GM23338 (cell line): ENCODE results near the gene CTNND2. TPM values are rescaled to one million over a fixed set of nuclear protein-coding genes. Genes with fewer than 3 reads are reported as not detected.

Experiments
- ATAC-seq: fragments of 200-7000 bp; cut with Tn5 transposase; 3 replicates; pipeline ENCODE4 v1.9.1; 2020
- DNase-seq: peaks from one replicate; pipeline ENCODE4 v3.0.0-alpha.2; 2015; ENCODE audit warnings: low spot score
- H2AFZ ChIP-seq: fragments of 200-600 bp; sonication (generic); 2 replicates; pipeline ENCODE4 v1.8.0; 2016; ENCODE audit warnings: antibody characterized with exemption, mild to moderate bottlenecking, moderate library complexity
- H3F3A ChIP-seq: fragments of 200-600 bp; sonication (generic); replicated peaks from 2 replicates; pipeline ENCODE4 v1.8.0; 2017; ENCODE audit warnings: antibody characterized with exemption, mixed run types, low read depth
- H3K27ac ChIP-seq: fragments of 200-600 bp; sonication (generic); 2 replicates; pipeline ENCODE4 v1.6.1; 2016; ENCODE audit warnings: low read depth
- H3K27me3 ChIP-seq: fragments of 200-600 bp; sonication (generic); 2 replicates; pipeline ENCODE4 v1.8.0; 2016; ENCODE audit warnings: mild to moderate bottlenecking, mixed run types, moderate library complexity; ENCODE audit not compliant: insufficient read depth
- H3K36me3 ChIP-seq: fragments of 200-600 bp; sonication (generic); 2 replicates; pipeline ENCODE4 v1.8.0; 2016; ENCODE audit warnings: mild to moderate bottlenecking; ENCODE audit not compliant: insufficient read depth
- H3K4me1 ChIP-seq: fragments of 200-600 bp; sonication (generic); 2 replicates; pipeline ENCODE4 v1.8.0; 2016; ENCODE audit warnings: mild to moderate bottlenecking, moderate library complexity; ENCODE audit not compliant: insufficient read depth
- H3K4me2 ChIP-seq: fragments of 200-600 bp; sonication (generic); 2 replicates; pipeline ENCODE4 v1.7.1; 2017; ENCODE audit warnings: mixed run types
- H3K4me3 ChIP-seq: fragments of 200-600 bp; sonication (generic); 2 replicates; pipeline ENCODE4 v1.6.1; 2016; ENCODE audit warnings: mixed run types
- H3K79me2 ChIP-seq: fragments of 200-600 bp; sonication (generic); replicated peaks from 2 replicates; pipeline ENCODE4 v1.8.0; 2017; ENCODE audit warnings: mild to moderate bottlenecking; ENCODE audit not compliant: insufficient read depth
- H3K9me2 ChIP-seq: fragments of 200-600 bp; sonication (generic); 2 replicates; pipeline ENCODE4 v1.8.0; 2017; ENCODE audit not compliant: insufficient read depth
- H4K20me1 ChIP-seq: fragments of 200-600 bp; sonication (generic); replicated peaks from 2 replicates; pipeline ENCODE4 v1.8.0; 2017; ENCODE audit warnings: mild to moderate bottlenecking; ENCODE audit not compliant: insufficient read depth
- H3K27ac Mint-ChIP-seq: 2 replicates; pipeline ENCODE4 v1.8.0; 2020; ENCODE audit warnings: inconsistent platforms, mild to moderate bottlenecking, moderate library complexity, mixed read lengths
- H3K27me3 Mint-ChIP-seq: 3 replicates; pipeline ENCODE4 v1.8.0; 2022; ENCODE audit warnings: low read depth, mild to moderate bottlenecking, moderate library complexity, mixed read lengths, inconsistent platforms; ENCODE audit not compliant: insufficient read depth, poor library complexity
- H3K36me3 Mint-ChIP-seq: 3 replicates; pipeline ENCODE4 v1.8.0; 2021; ENCODE audit warnings: low read depth, mild to moderate bottlenecking, inconsistent platforms, moderate library complexity, mixed read lengths
- H3K4me1 Mint-ChIP-seq: 3 replicates; pipeline ENCODE4 v1.8.0; 2020; ENCODE audit warnings: mild to moderate bottlenecking, inconsistent platforms, mixed read lengths
- H3K4me3 Mint-ChIP-seq: 3 replicates; pipeline ENCODE4 v1.8.0; 2021; ENCODE audit warnings: moderate library complexity, mild to moderate bottlenecking, inconsistent platforms, mixed read lengths
- H3K9me3 Mint-ChIP-seq: 3 replicates; pipeline ENCODE4 v1.8.0; 2020; ENCODE audit warnings: moderate library complexity, mild to moderate bottlenecking, inconsistent platforms, mixed read lengths
- CREB1 ChIP-seq: fragments of 250-450 bp; sonication (Bioruptor Pico); IDR thresholded peaks from 2 replicates; pipeline ENCODE4 v1.5.0; 2020; ENCODE audit warnings: low read depth, mild to moderate bottlenecking, moderate library complexity
- EZH2 ChIP-seq: fragments of 200-600 bp; sonication (generic); IDR thresholded peaks from one replicate; pipeline ENCODE4 v1.8.0; 2017; ENCODE audit warnings: antibody characterized with exemption, mild to moderate bottlenecking, low read depth; ENCODE audit not compliant: unreplicated experiment
- EZH2phosphoT487 ChIP-seq: fragments of 200-600 bp; sonication (generic); IDR thresholded peaks from one replicate; pipeline ENCODE4 v1.8.1; 2018; ENCODE audit warnings: antibody characterized with exemption; ENCODE audit not compliant: unreplicated experiment
- JUNB ChIP-seq: IDR thresholded peaks from one replicate; pipeline ENCODE4 v1.6.1; 2016; ENCODE audit warnings: antibody characterized with exemption; ENCODE audit not compliant: unreplicated experiment
- NANOG ChIP-seq: IDR thresholded peaks from 2 replicates; pipeline ENCODE4 v1.6.1; 2016; ENCODE audit warnings: antibody characterized with exemption, borderline replicate concordance
- POLR2AphosphoS5 ChIP-seq: IDR thresholded peaks from 2 replicates; pipeline ENCODE4 v1.6.1; 2016; ENCODE audit warnings: antibody characterized with exemption, low read depth
- STAT1 ChIP-seq: IDR thresholded peaks from one replicate; pipeline ENCODE4 v1.6.1; 2016; ENCODE audit warnings: antibody characterized with exemption; ENCODE audit not compliant: unreplicated experiment
- ZNF114 ChIP-seq: fragments of 250-450 bp; sonication (Bioruptor Pico); IDR thresholded peaks from 2 replicates; pipeline ENCODE4 v1.5.0; 2020; ENCODE audit warnings: mild to moderate bottlenecking, moderate library complexity
- ZNF331 ChIP-seq: fragments of 250-450 bp; sonication (Bioruptor Pico); IDR thresholded peaks from 2 replicates; pipeline ENCODE4 v1.5.0; 2020; ENCODE audit warnings: low read depth, mild to moderate bottlenecking, moderate library complexity
- polyA plus RNA-seq: library from polyadenylated mRNA; unstranded; fragments of >200 nt; fragmentation: Nextera tagmentation; extraction: Ambion mirVana; gene quantifications from 2 replicates; pipeline ENCODE4 v1.2.1, GENCODE V29; 2016
- total RNA-seq: library from RNA; depleted of rRNA; stranded (reverse); fragments of >200 nt; shearing (Covaris generic); gene quantifications from 2 replicates; pipeline ENCODE4 v1.2.3, GENCODE V29; 2014
- TF ChIP-seq, protein P1 (sequence below): fragments of 250-450 bp; sonication (Bioruptor Pico); IDR thresholded peaks from 2 replicates; pipeline ENCODE4 v1.5.0; 2020; ENCODE audit warnings: mild to moderate bottlenecking, moderate library complexity
- TF ChIP-seq, protein P2 (sequence below), 2 experiments: fragments of 200-600 bp in 1 of 2; sonication (generic) in 1 of 2; conservative IDR thresholded peaks; 2 replicates each; pipeline versions ENCODE4 v1.5.1 to v1.6.1; 2016 to 2017; ENCODE audit warnings: antibody characterized with exemption in 2 of 2, low read depth in 2 of 2, mild to moderate bottlenecking in 2 of 2, moderate library complexity in 1 of 2
- TF ChIP-seq, protein P3 (sequence below): IDR thresholded peaks from 2 replicates; pipeline ENCODE4 v1.6.1; 2016; ENCODE audit warnings: antibody characterized with exemption
- TF ChIP-seq, protein P4 (sequence below): IDR thresholded peaks from one replicate; pipeline ENCODE4 v1.6.1; 2018; ENCODE audit warnings: antibody characterized with exemption; ENCODE audit not compliant: unreplicated experiment

Gene CTNND2
- total and polyA plus RNA-seq, 2 experiments from 2014 or later = 5.1 to 7.0 TPM

DNA sequence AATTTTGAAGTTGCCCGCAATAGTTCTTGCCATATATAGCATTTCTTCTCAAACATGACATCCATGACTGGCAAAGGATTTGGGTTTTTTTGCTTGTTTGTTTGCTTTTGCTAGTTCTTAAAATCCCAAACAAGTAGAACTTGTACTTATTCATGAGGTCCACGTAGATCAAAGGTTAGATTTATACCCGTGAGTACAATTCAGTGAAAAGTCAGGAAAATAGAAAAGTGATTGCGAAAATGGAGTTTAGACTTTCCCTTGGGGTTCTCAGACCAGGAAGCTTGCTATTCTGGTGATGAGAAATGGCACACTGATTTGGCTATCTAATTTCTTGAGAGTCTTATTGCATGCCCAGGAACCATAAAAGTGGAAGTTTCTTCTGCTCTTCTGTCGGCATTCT is 304.7 kb downstream of the CTNND2 start:
- no peak overlapping the region for H3K27ac ChIP-seq
- H3K4me1 ChIP-seq = peaks cover 29% of the 10 kb centered on the region
- Mint-ChIP-seq H3K9me3 (peaks cover 4% of the 10 kb centered on the region; the same call in 1 of the 3 replicates), H3K4me3 (no peak overlapping the region), H3K27me3 (no peaks in the 10 kb centered on the region), H3K4me1 (peaks cover 19% of the 10 kb centered on the region), H3K36me3 (no peaks in the 10 kb centered on the region; the same call in 2 of the 3 replicates), H3K27ac (no peak overlapping the region)
- H3F3A ChIP-seq = no peaks in the 10 kb centered on the region
- H3K9me2 ChIP-seq = no peaks in the 10 kb centered on the region
- H4K20me1 ChIP-seq = no peaks in the 10 kb centered on the region
- no peak for ATAC-seq
- no peak overlapping the region for H2AFZ ChIP-seq
- H3K36me3 ChIP-seq = no peaks in the 10 kb centered on the region
- no peaks in the 10 kb centered on the region for H3K27me3 ChIP-seq
- no peak overlapping the region for H3K4me3 ChIP-seq
- TF ChIP-seq, protein P1, sequence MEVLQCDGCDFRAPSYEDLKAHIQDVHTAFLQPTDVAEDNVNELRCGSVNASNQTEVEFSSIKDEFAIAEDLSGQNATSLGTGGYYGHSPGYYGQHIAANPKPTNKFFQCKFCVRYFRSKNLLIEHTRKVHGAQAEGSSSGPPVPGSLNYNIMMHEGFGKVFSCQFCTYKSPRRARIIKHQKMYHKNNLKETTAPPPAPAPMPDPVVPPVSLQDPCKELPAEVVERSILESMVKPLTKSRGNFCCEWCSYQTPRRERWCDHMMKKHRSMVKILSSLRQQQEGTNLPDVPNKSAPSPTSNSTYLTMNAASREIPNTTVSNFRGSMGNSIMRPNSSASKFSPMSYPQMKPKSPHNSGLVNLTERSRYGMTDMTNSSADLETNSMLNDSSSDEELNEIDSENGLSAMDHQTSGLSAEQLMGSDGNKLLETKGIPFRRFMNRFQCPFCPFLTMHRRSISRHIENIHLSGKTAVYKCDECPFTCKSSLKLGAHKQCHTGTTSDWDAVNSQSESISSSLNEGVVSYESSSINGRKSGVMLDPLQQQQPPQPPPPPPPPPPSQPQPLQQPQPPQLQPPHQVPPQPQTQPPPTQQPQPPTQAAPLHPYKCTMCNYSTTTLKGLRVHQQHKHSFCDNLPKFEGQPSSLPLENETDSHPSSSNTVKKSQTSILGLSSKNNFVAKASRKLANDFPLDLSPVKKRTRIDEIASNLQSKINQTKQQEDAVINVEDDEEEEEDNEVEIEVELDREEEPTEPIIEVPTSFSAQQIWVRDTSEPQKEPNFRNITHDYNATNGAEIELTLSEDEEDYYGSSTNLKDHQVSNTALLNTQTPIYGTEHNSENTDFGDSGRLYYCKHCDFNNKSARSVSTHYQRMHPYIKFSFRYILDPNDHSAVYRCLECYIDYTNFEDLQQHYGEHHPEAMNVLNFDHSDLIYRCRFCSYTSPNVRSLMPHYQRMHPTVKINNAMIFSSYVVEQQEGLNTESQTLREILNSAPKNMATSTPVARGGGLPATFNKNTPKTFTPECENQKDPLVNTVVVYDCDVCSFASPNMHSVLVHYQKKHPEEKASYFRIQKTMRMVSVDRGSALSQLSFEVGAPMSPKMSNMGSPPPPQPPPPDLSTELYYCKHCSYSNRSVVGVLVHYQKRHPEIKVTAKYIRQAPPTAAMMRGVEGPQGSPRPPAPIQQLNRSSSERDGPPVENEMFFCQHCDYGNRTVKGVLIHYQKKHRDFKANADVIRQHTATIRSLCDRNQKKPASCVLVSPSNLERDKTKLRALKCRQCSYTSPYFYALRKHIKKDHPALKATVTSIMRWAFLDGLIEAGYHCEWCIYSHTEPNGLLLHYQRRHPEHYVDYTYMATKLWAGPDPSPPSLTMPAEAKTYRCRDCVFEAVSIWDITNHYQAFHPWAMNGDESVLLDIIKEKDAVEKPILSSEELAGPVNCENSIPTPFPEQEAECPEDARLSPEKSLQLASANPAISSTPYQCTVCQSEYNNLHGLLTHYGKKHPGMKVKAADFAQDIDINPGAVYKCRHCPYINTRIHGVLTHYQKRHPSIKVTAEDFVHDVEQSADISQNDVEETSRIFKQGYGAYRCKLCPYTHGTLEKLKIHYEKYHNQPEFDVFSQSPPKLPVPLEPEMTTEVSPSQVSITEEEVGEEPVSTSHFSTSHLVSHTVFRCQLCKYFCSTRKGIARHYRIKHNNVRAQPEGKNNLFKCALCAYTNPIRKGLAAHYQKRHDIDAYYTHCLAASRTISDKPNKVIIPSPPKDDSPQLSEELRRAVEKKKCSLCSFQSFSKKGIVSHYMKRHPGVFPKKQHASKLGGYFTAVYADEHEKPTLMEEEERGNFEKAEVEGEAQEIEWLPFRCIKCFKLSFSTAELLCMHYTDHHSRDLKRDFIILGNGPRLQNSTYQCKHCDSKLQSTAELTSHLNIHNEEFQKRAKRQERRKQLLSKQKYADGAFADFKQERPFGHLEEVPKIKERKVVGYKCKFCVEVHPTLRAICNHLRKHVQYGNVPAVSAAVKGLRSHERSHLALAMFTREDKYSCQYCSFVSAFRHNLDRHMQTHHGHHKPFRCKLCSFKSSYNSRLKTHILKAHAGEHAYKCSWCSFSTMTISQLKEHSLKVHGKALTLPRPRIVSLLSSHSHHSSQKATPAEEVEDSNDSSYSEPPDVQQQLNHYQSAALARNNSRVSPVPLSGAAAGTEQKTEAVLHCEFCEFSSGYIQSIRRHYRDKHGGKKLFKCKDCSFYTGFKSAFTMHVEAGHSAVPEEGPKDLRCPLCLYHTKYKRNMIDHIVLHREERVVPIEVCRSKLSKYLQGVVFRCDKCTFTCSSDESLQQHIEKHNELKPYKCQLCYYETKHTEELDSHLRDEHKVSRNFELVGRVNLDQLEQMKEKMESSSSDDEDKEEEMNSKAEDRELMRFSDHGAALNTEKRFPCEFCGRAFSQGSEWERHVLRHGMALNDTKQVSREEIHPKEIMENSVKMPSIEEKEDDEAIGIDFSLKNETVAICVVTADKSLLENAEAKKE (CRISPR knock-in tag) = no peak
- TF ChIP-seq EZH2 = no peak
- TF ChIP-seq, protein P2, sequence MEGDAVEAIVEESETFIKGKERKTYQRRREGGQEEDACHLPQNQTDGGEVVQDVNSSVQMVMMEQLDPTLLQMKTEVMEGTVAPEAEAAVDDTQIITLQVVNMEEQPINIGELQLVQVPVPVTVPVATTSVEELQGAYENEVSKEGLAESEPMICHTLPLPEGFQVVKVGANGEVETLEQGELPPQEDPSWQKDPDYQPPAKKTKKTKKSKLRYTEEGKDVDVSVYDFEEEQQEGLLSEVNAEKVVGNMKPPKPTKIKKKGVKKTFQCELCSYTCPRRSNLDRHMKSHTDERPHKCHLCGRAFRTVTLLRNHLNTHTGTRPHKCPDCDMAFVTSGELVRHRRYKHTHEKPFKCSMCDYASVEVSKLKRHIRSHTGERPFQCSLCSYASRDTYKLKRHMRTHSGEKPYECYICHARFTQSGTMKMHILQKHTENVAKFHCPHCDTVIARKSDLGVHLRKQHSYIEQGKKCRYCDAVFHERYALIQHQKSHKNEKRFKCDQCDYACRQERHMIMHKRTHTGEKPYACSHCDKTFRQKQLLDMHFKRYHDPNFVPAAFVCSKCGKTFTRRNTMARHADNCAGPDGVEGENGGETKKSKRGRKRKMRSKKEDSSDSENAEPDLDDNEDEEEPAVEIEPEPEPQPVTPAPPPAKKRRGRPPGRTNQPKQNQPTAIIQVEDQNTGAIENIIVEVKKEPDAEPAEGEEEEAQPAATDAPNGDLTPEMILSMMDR (conservative IDR thresholded peaks at IDR 0.05; ENCODE audit: low read depth in 2 of 2) = no peak
- TF ChIP-seq STAT1 = no peak
- no peak for TF ChIP-seq EZH2phosphoT487
- TF ChIP-seq, protein P3, sequence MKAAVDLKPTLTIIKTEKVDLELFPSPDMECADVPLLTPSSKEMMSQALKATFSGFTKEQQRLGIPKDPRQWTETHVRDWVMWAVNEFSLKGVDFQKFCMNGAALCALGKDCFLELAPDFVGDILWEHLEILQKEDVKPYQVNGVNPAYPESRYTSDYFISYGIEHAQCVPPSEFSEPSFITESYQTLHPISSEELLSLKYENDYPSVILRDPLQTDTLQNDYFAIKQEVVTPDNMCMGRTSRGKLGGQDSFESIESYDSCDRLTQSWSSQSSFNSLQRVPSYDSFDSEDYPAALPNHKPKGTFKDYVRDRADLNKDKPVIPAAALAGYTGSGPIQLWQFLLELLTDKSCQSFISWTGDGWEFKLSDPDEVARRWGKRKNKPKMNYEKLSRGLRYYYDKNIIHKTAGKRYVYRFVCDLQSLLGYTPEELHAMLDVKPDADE = no peak
- TF ChIP-seq CREB1 (CRISPR knock-in tag) = no peak
- TF ChIP-seq ZNF331 (CRISPR knock-in tag) = no peak
- TF ChIP-seq, protein P4, sequence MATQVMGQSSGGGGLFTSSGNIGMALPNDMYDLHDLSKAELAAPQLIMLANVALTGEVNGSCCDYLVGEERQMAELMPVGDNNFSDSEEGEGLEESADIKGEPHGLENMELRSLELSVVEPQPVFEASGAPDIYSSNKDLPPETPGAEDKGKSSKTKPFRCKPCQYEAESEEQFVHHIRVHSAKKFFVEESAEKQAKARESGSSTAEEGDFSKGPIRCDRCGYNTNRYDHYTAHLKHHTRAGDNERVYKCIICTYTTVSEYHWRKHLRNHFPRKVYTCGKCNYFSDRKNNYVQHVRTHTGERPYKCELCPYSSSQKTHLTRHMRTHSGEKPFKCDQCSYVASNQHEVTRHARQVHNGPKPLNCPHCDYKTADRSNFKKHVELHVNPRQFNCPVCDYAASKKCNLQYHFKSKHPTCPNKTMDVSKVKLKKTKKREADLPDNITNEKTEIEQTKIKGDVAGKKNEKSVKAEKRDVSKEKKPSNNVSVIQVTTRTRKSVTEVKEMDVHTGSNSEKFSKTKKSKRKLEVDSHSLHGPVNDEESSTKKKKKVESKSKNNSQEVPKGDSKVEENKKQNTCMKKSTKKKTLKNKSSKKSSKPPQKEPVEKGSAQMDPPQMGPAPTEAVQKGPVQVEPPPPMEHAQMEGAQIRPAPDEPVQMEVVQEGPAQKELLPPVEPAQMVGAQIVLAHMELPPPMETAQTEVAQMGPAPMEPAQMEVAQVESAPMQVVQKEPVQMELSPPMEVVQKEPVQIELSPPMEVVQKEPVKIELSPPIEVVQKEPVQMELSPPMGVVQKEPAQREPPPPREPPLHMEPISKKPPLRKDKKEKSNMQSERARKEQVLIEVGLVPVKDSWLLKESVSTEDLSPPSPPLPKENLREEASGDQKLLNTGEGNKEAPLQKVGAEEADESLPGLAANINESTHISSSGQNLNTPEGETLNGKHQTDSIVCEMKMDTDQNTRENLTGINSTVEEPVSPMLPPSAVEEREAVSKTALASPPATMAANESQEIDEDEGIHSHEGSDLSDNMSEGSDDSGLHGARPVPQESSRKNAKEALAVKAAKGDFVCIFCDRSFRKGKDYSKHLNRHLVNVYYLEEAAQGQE = no peak
- no peak for TF ChIP-seq JUNB
- TF ChIP-seq NANOG = no peak
- TF ChIP-seq ZNF114 (CRISPR knock-in tag) = no peak
- no peak for TF ChIP-seq POLR2AphosphoS5
- no peak overlapping the region for H3K4me2 ChIP-seq
- DNase-seq = no peak
- no peaks in the 10 kb centered on the region for H3K79me2 ChIP-seq
